ENCODE data around the gene TESK2.
"Not testable (repeated sequence)": the region's sequence is repeated elsewhere in the genome, so short reads cannot be mapped to it uniquely, and the experiment has no call there.

The TESK2 gene, protein sequence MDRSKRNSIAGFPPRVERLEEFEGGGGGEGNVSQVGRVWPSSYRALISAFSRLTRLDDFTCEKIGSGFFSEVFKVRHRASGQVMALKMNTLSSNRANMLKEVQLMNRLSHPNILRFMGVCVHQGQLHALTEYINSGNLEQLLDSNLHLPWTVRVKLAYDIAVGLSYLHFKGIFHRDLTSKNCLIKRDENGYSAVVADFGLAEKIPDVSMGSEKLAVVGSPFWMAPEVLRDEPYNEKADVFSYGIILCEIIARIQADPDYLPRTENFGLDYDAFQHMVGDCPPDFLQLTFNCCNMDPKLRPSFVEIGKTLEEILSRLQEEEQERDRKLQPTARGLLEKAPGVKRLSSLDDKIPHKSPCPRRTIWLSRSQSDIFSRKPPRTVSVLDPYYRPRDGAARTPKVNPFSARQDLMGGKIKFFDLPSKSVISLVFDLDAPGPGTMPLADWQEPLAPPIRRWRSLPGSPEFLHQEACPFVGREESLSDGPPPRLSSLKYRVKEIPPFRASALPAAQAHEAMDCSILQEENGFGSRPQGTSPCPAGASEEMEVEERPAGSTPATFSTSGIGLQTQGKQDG

DNA sequence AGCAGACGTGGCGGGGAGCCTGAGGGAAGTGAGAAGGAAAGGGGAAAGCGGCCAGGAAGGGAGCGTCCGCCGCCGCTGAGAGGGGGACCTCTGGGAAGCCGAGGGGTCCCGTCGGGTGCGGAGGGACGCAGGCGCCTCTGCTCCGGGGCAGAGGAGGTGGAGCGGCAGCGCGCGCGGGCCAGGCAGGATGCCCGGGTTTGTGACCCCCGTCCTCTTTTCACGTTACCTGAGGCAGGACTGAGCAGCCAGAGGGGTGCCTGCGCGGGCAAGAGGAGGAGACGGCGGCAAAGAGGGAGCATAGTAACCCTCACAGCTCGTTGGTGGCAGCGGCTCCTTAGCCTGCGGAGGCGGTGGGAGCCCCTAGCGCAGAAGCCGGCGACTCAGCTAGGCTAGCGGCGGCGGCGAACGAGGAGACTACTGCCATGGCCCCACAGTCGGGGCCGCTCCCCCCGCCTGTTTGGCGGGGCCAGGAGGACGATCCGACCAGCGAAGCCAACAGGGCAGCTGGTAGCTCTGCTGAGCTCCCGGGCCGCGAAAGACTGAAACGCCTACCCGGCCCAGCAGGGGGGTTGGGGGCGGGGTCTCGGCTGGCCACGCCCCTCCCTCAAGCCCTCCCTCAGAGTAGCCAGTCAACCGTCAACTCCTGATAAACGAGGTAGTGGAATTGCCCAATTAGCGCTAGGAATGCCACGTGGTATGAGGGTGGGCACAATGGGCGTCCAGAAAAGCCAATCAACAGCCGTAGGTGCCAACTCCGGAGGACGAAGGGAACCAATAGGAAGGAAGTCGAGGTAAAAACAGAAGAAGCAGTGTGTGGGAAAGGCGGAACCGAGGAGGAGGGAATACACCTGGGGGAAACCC lies at the start of gene TESK2:
Gene TESK2 (minus strand): TSS at position 538 of the 861 bp plus-strand sequence. CDS start 33,378 bp downstream, outside the sequence.
- peak; percentile 95 for DNase-seq

DNA sequence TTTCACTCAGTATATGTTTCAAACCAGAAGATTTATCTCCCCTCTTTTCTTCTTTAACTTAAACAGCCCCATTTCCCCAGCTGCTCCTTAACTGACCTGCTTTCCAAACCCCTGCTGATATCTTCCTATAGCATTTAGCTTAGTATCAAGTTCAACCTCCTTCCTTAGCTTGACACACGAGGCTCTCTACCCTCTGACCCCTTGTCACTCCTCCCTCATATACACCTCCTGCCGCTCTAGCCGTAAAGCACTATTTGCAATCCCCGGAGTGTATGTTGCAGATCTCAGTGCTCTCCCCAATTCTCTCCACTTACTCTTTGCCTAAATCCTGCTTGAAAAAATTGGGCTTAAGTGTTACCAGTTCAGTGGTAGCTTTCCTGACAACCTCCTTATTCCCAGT lies 45.9 kb upstream of the TESK2 start:
- no peak for DNase-seq

DNA sequence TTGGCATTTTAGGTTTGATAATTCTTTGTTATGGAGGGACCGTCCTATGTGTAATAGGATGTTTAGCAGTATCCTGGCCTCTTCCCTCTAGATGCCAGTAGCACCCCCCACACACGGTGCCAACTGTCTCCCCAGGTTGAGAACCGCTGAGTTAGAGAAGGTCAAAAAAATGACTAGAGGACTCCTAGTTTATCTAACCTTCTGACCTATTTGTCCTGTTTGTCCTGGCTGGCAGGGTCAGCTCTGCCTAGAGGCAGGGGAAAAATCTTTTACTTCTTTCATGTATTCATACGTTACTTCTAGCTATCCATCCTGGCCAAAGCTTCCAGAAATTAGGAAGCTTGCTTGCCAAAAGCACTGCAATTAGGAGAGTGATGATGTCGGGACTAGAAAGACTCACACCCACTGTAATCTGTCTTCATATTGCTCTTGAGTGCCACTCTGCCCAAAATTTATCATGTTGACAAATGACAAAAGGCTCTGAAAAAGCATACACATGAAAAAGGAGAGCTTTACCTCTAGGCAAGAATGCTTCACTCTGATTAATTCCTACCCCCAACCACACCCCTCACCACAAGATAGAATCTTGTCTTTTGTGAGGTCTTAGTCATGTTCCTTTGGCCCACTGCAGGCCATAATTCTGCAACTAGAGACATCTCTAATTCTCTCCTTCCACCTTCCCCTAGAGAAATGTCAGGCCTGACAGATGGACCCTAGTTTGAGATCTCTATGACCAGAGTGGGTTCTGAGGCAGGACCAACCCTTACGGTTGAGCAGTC lies 45.2 kb upstream of the TESK2 start:
- DNase-seq = no peak

DNA sequence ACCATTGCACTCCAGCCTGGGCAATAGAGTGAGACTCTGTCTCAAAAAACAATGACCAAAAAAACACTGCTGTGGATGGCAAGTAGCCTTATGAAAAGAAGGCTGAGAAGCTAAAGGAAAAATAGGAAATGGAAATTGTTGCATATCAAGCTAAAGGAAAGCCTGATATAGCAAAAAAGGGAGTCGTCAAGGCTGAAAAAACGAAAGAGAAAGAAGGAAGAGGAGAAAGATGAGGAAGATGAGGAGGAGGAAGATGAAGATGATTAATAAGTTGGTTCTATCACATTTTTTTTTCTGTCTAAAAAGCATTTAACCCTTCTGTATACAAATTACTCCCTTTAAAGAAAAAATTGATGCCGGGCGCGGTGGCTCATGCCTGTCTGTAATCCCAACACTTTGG lies 40.9 kb upstream of the TESK2 start:
- DNase-seq = no peak

DNA sequence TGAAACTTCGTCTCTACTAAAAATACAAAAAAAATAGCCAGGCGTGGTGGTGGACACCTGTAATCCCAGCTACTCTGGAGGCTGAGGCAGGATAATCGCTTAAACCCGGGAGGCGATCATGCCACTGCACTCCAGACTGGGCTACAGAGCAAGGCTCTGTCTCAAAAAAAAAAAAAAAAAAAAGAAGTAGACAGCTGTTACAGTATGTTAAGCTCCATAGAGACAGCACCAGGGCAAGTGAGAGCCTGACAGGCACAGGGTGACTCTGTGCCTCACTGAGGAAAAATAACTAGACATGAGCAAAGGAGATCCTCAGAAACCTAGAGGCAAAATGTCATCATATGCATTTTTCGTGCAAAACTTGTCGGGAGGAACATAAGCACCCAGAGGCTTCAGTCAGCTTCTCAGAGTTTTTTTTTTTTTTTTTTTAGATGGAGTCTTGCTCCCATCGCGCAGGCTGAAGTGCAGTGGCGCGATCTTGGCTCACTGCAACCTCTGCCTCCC lies 39.7 kb upstream of the TESK2 start:
- no peak for DNase-seq

DNA sequence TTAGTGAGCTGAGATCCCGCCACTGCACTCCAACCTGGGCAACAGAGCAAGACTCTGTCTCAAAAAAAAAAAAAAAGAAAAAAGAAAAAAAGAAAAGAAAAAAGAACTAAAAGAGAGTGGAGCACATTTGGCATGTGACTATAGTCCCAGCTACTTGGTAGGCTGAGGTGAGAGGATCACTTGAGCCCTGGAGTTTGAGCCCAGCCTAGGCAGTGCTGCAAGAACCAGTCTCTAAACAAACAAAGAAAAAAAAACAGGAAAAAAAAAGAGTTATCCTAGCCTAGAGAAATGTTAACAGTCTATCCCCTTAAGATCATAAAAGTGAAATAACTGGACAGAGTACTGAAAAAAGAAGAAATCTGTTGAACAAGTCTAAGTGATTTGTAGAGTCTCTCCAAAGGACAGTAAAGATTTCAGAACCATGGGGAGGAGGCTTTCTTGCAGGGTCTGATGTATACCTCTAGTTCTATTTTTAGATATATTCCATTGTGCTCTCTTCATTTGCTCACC lies 35.2 kb upstream of the TESK2 start:
- no peak for DNase-seq

DNA sequence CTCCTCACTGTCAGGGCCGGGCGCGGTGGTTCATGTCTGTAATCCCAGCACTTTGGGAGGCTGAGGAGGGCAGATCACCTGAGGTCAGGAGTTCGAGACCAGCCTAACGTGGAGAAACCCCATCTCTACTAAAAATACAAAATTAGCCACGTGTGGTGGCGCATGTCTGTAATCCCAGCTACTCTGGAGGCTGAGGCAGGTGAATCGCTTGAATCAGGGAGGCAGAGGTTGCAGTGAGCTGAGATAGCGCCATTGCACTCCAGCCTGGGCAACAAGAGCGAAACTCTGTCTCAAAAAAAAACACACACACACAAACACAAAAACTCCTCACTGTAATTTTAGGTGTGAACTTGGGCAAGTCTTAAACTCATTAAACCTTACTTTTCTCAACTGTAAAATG lies 33.0 kb upstream of the TESK2 start:
- not testable (repeated sequence) for DNase-seq

DNA sequence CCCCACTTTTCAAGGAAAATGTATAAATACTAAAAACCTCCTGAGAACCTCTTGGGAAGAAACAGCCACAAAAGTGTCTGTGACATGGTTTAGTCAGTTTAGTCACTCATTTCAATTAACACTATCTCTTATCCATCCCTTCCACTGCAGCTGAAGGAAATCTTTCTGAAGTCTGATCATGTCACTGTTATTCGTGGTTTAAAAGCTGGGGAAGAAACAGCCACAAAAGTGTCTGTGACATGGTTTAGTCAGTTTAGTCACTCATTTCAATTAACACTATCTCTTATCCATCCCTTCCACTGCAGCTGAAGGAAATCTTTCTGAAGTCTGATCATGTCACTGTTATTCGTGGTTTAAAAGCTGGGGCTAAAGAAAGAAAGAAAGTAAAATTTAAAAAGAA lies 32.6 kb upstream of the TESK2 start:
- DNase-seq = not testable (repeated sequence)

DNA sequence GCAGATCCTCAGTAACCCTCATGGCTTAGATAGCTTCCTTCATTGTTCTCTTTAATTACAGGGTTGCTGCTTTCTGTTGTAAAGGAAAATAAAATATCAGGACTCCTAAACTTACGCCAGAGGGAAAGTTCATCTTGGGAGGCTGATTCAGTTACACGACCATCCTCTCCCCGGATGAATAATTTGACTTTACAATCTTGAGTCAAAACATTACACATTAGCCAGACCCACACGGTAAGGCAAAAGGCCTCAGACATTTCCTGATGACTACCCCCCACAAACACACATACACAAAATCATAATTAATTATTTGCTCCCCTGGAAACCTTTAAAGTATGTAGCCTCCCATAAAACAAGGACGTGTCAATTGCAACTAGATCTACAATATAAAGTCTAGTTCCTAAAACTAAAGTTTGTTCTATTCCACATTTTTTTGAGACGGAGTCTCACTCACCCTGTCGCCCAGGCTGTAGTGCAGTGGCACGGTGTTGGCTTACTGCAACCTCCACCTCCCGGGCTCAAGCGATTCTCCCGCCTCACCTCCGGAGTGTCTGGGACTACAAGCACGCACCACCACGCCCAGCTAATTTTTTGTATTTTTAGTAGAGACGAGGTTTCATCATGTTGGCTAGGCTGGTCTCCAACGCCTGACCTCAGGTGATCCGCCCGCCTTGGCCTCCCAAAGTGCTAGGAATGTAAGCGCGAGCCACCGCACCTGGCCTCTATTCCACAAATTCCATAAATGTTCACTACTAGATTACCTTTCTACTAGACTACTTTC lies 31.6 kb upstream of the TESK2 start:
- no peak for DNase-seq

DNA sequence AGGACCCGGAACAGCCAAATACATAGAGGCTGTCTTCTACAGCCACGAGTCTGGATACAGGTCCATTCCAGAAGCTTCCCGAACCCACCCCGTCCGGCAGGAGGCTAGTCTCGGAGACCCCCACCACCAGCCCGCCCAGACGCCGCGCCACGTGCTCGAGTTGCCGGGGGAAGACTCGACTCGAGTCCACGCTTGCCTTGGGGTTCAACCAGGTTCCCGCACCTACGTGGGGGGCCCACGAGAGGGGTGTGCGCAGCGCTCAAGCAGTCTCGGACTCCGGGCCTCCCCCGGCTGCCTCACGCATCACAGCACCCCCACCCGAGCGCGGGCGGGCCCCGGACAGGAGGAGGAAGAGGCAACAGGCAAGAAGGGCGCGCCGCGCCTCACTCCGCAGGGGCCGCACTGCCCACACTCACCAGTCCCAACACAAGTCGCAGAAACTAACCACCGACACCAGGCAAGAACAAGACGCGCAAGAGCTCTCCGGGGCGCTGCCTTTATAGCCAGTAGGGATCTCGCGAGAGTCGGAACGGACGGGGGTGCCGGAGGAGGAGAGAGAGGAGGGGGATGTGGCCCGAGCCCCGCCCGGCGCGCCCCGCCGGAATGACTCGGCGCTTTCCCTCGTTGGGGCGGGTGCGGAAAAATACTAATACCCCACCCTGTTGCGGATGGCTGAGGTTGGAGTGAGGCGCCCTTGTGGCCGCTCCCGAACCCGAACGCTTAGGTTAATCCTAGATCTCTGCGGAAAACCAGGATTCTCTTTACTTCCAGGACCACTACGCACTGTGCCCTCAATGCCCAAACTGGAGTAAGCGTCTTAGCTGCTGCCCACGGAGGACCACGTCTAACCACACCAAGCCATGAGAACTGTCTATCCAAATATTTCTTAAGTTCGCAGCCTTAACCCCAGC lies 30.7 kb upstream of the TESK2 start, which contains the start of gene PRDX1:
Gene PRDX1 (minus strand): TSS at position 472 of the 911 bp plus-strand sequence. CDS start 2,841 bp downstream, outside the sequence.
- DNase-seq = peak; percentile 98

DNA sequence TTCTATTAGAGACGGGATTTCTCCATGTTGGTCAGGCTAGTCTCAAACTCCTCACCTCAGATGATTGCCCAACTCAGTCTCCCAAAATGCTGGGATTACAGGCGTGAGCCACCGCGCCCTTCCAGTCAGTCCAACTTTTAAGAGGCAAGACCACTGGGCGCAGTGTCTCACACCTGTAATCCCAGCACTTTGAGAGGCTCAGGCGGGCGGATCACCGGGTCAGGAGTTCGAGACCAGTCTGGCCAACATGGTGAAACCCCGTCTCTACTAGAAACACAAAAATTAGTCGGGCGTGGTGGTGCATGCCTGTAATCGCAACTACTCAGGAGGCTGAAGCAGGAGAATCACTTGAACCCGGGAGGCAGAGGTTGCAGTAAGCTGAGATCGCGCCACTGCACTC lies 28.8 kb upstream of the TESK2 start:
- not testable (repeated sequence) for DNase-seq

DNA sequence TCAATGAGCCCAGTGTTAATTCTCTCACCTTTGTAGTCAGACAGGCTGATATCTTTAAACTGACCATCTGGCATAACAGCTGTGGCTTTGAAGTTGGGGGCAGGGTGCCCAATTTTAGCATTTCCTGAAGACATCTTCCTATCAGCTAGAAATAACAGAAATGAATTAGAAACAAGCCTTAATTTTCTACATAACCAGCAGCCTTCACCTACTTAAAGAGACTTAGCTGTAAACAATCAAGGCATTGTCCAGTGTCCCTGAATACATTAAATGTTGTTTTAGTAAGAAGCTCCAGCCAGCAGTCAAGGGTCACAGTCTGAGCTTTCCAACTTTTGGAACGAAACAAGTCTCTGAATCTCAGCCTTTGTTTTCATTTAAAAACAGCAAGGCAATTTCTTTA lies 27.9 kb upstream of the TESK2 start:
- no peak for DNase-seq

DNA sequence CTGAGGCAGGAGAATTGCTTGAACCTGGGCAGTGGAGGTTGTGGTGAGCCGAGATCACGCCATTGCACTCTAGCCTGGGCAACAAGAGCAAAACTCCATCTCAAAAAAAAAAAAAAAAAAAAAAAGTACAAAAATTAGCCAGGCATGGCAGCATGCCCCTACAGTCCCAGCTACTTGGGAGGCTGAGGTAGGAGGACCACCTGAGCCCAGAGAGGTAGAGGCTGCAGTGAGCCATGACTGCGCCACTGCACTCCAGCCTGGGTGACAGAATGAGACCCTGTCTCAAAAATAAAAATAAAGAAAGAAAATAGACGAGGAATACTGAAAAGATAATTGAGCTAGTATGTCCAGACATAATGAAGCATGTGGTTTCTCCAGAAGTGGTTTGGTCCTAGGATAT lies 27.4 kb upstream of the TESK2 start:
- DNase-seq = not testable (repeated sequence)

DNA sequence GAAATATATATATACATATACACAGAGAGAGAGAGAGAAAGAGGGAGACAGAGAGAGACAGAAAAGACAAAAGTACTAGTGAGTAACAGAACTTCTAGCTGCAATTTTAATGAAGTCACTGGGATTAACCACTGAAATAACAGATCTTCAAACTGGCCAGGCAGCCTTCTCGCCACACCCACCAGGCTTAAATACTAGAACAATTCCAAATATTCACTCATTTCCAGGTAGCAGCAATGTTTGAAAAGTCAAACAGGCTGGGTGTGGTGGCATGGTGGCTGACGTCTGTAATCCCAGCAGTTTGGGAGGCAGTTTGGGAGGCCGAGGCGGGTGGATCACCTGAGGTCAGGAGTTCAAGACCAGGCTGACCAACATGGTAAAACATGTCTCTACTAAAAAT lies 25.5 kb upstream of the TESK2 start:
- DNase-seq = no peak

DNA sequence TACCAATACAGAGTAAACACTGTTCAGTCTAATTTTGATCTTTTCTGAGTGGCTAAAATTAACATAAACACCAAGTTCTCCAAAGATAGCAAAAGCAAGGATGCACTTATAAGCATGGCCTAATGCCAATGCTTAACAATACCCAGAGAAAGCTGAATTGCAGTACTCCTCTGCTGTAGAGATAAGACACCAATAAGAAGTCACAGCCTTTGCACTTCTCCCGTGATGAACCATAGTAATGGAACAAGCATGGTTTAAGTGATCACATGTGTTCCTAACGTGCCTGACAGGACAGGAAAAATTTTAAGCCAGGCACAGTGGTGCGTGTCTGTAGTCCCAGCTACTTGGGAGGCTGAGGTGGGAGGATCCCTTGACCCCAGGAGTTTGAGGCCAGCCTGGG lies 25.1 kb upstream of the TESK2 start:
- no peak for DNase-seq

DNA sequence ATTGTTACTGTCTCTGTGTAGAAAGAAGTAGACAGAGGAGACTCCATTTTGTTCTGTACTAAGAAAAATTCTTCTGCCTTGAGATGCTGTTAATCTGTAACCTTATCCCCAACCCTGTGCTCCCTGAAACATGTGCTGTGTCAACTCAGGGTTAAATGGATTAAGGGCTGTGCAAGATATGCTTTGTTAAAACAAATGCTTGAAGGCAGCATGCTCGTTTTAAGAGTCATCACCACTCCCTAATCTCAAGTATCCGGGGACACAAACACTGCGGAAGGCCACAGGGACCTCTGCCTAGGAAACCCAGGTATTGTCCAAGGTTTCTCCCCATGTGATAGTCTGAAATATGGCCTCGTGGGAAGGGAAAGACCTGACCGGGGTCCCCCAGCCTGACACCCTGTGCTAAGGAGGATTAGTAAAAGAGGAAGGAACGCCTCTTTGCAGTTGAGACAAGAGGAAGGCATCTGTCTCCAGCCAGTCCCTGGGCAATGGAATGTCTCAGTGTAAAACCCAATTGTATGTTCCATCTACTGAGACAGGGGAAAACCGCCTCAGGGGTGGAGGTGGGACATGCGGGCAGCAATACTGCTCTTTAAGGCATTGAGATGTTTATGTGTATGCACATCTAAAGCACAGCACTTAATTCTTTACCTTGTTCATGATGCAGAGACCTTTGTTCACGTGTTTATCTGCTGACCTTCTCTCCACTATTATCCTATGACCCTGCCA lies 22.7 kb upstream of the TESK2 start:
- DNase-seq = not testable (repeated sequence)

DNA sequence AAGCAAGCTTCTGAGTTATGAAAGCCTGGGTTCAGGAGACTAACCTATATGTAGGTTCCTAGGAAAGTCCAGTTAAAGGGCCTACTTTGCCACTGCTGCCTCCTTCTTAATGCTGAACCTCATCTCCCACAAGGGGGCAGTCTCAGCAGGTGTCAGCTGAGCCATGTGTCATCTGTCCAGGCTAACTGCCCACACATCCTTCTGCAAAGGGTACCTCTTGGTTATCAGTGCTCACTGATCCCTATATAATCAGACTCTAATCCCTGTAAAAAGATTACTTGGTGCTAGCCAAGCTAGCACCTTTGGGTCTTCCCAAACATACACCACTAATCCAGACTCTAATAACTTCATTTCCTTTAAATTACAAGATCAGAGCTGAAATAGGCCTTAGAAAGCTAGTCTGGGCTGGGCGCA lies 21.7 kb upstream of the TESK2 start:
- DNase-seq = peak; percentile 52

DNA sequence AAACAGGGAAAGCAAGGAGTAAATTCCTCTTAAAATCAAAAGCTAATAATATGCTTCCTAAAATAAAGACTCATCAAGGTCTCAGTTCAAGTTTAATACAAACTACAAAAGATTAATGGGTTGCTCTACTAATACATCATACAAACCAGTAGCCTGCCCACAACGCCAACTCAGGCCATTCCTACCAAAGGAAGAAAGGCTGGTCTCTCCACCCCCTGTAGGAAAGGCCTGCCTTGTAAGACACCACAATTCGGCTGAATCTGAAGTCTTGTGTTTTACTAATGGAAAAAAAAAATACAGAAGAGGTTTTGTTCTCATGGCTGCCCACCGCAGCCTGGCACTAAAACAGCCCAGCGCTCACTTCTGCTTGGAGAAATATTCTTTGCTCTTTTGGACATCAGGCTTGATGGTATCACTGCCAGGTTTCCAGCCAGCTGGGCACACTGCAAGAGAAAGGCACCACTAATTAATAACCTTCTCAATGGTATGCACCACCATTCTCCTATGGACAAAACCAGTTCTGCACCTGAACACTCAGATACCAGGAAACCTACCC lies 20.1 kb upstream of the TESK2 start:
- DNase-seq = no peak

Data from activated CD8-positive, alpha-beta memory T cell treated with anti-CD3 and anti-CD28 coated beads, Interleukin-2, amount 50 U/mL, for 4 hours (primary cell).